BLaER1 (cell line): ENCODE results near the gene DNER.

ENCODE experiments used
- H3K27ac ChIP-seq: shearing (Covaris generic); formaldehyde crosslinking; 2 replicates; pipeline ENCODE4 v1.8.1; 2022
- H3K27me3 ChIP-seq: shearing (Covaris generic); formaldehyde crosslinking; 2 replicates; pipeline ENCODE4 v1.8.1; 2022
- H3K36me3 ChIP-seq: shearing (Covaris generic); formaldehyde crosslinking; 2 replicates; pipeline ENCODE4 v1.8.1; 2022
- H3K4me1 ChIP-seq: shearing (Covaris generic); formaldehyde crosslinking; 2 replicates; pipeline ENCODE4 v1.8.1; 2022
- H3K4me2 ChIP-seq: shearing (Covaris generic); formaldehyde crosslinking; 2 replicates; pipeline ENCODE4 v1.8.1; 2022
- H3K4me3 ChIP-seq: shearing (Covaris generic); formaldehyde crosslinking; 2 replicates; pipeline ENCODE4 v1.8.1; 2022
- H3K9ac ChIP-seq: shearing (Covaris generic); formaldehyde crosslinking; 2 replicates; pipeline ENCODE4 v1.8.1; 2022
- H3K9me3 ChIP-seq: shearing (Covaris generic); formaldehyde crosslinking; 2 replicates; pipeline ENCODE4 v1.8.1; 2022
- H4K20me1 ChIP-seq: shearing (Covaris generic); formaldehyde crosslinking; 2 replicates; pipeline ENCODE4 v1.8.1; 2022
- Cebpa-rat ChIP-seq: shearing (Covaris generic); IDR thresholded peaks from 2 replicates; pipeline ENCODE4 v1.8.1; 2022

Gene DNER

GRCh38 chr2:229650901-229651300 lies 63.5 kb downstream of the DNER start:
- Histone ChIP-seq H4K20me1 (no peaks in the 10 kb centered on the region), H3K27ac (no peak overlapping the region), H3K4me1 (no peaks in the 10 kb centered on the region), H3K36me3 (no peaks in the 10 kb centered on the region), H3K4me3 (no peak overlapping the region), H3K27me3 (no peaks in the 10 kb centered on the region), H3K4me2 (no peak overlapping the region), H3K9me3 (no peaks in the 10 kb centered on the region), H3K9ac (no peak overlapping the region)
- TF ChIP-seq Cebpa-rat, result no peak

GRCh38 chr2:229650059-229650458 lies 64.3 kb downstream of the DNER start:
- Histone ChIP-seq H3K27me3 (no peaks in the 10 kb centered on the region), H3K36me3 (no peaks in the 10 kb centered on the region), H4K20me1 (no peaks in the 10 kb centered on the region), H3K4me1 (no peaks in the 10 kb centered on the region), H3K4me2 (no peak overlapping the region), H3K4me3 (no peak overlapping the region), H3K27ac (no peak overlapping the region), H3K9ac (no peak overlapping the region), H3K9me3 (no peaks in the 10 kb centered on the region)
- no peak for TF ChIP-seq Cebpa-rat

- H3K36me3 ChIP-seq, result no peaks in the 10 kb centered on the region
- no peaks in the 10 kb centered on the region for H4K20me1 ChIP-seq
- H3K9me3 ChIP-seq, result no peaks in the 10 kb centered on the region
- no peak for TF ChIP-seq Cebpa-rat
- H3K27me3 ChIP-seq, result no peaks in the 10 kb centered on the region
- no peak overlapping the region for H3K9ac ChIP-seq
- no peak overlapping the region for H3K4me3 ChIP-seq
- no peak overlapping the region for H3K27ac ChIP-seq
- H3K4me2 ChIP-seq, result no peak overlapping the region
- H3K4me1 ChIP-seq, result no peaks in the 10 kb centered on the region
Measured at GRCh38 chr2:229646186-229646723, 68.1 kb downstream of the DNER start.

DNA sequence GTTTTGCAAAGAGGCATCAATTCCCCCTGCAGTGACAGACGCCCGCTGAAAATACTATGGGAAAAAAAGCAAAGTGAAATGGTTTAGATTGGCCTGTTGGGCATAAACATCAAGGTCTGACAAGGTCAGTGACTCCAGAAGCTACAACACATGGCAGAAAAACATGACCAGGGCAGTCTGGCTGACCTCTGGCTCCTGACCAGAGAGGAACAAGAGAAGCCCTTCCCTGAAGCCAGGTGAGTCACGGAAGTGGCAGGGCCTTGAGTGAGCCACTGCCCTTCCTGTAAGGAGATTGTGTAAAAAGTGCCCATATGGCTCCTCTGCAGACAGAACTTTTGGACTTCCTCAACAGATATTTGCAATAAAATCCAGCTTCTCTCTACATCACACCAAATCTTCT lies 72.0 kb downstream of the DNER start:
- no peak for TF ChIP-seq Cebpa-rat
- Histone ChIP-seq H3K27ac (no peak overlapping the region), H4K20me1 (no peaks in the 10 kb centered on the region), H3K9me3 (no peaks in the 10 kb centered on the region), H3K27me3 (no peaks in the 10 kb centered on the region), H3K9ac (no peak overlapping the region), H3K36me3 (no peaks in the 10 kb centered on the region), H3K4me1 (no peaks in the 10 kb centered on the region), H3K4me2 (no peak overlapping the region), H3K4me3 (no peak overlapping the region)

- Histone ChIP-seq H3K9me3 (no peaks in the 10 kb centered on the region), H3K9ac (no peak overlapping the region), H3K4me3 (no peak overlapping the region), H3K36me3 (no peaks in the 10 kb centered on the region), H4K20me1 (no peaks in the 10 kb centered on the region), H3K27me3 (no peaks in the 10 kb centered on the region), H3K4me1 (no peaks in the 10 kb centered on the region), H3K4me2 (no peak overlapping the region), H3K27ac (no peak overlapping the region)
- TF ChIP-seq Cebpa-rat, result no peak
Measured at GRCh38 chr2:229641676-229642075, 72.7 kb downstream of the DNER start.

- Histone ChIP-seq H3K4me3 (no peak overlapping the region), H3K4me2 (no peak overlapping the region), H3K4me1 (no peaks in the 10 kb centered on the region), H3K27ac (no peak overlapping the region), H3K9ac (no peak overlapping the region), H3K9me3 (no peaks in the 10 kb centered on the region), H4K20me1 (no peaks in the 10 kb centered on the region), H3K36me3 (no peaks in the 10 kb centered on the region), H3K27me3 (no peaks in the 10 kb centered on the region)
- no peak for TF ChIP-seq Cebpa-rat
Measured at GRCh38 chr2:229640636-229641035, 73.7 kb downstream of the DNER start.

DNA sequence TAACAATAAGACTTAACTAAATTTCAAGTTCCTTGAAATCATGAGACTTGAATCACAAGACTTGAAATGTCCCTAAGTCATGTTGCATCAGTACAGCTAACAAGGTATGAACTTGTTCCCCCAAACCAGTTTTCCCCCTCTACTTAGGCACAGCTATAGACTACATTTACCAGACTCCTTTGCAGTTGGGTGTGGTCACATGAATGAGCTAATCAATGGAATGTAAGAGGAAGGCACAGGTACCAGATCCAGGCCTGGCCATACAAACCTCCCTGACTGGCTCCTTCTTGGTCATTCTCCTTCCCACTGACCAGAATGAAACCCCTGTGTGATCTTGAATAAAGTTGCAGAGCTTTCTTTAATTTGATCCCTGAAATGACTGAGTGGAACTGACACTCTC lies 77.8 kb downstream of the DNER start:
- Histone ChIP-seq H3K4me3 (no peak overlapping the region), H4K20me1 (no peaks in the 10 kb centered on the region), H3K36me3 (no peaks in the 10 kb centered on the region), H3K4me1 (no peaks in the 10 kb centered on the region), H3K9ac (no peak overlapping the region), H3K4me2 (no peak overlapping the region), H3K27ac (no peak overlapping the region), H3K9me3 (no peaks in the 10 kb centered on the region), H3K27me3 (no peaks in the 10 kb centered on the region)
- TF ChIP-seq Cebpa-rat, result no peak

- Histone ChIP-seq H3K4me3 (no peak overlapping the region), H3K27me3 (no peaks in the 10 kb centered on the region), H3K9ac (no peak overlapping the region), H3K4me2 (no peak overlapping the region), H3K27ac (no peak overlapping the region), H3K4me1 (no peaks in the 10 kb centered on the region), H3K36me3 (no peaks in the 10 kb centered on the region), H4K20me1 (no peaks in the 10 kb centered on the region), H3K9me3 (no peaks in the 10 kb centered on the region)
- no peak for TF ChIP-seq Cebpa-rat
Measured at GRCh38 chr2:229635371-229635680, 79.0 kb downstream of the DNER start.

GRCh38 chr2:229634601-229635370 lies 79.6 kb downstream of the DNER start:
- no peak overlapping the region for H3K27ac ChIP-seq
- H3K4me1 ChIP-seq, result no peaks in the 10 kb centered on the region
- TF ChIP-seq Cebpa-rat, result no peak
- no peaks in the 10 kb centered on the region for H4K20me1 ChIP-seq
- no peaks in the 10 kb centered on the region for H3K36me3 ChIP-seq
- no peaks in the 10 kb centered on the region for H3K27me3 ChIP-seq
- peak overlapping the region; percentile 5; the same call in 1 of the 2 replicates for H3K4me2 ChIP-seq
- H3K9me3 ChIP-seq, result no peaks in the 10 kb centered on the region
- H3K4me3 ChIP-seq, result no peak overlapping the region
- no peak overlapping the region for H3K9ac ChIP-seq

- Histone ChIP-seq H3K36me3 (no peaks in the 10 kb centered on the region), H3K9ac (no peak overlapping the region), H3K9me3 (no peaks in the 10 kb centered on the region), H4K20me1 (no peaks in the 10 kb centered on the region), H3K4me1 (peaks cover 4% of the 10 kb centered on the region; the same call in 1 of the 2 replicates), H3K4me2 (no peak overlapping the region), H3K27me3 (no peaks in the 10 kb centered on the region), H3K4me3 (no peak overlapping the region), H3K27ac (no peak overlapping the region)
- TF ChIP-seq Cebpa-rat, result no peak
Measured at GRCh38 chr2:229633556-229633955, 80.8 kb downstream of the DNER start.
